Mesendoderm (in vitro differentiated cells): Measurements from ENCODE around the gene OR8I2. TPM values are rescaled to one million over a fixed set of nuclear protein-coding genes. Genes with fewer than 3 reads are reported as not detected.
"Not testable (repeated sequence)": the region's sequence is repeated elsewhere in the genome, so short reads cannot be mapped to it uniquely, and the experiment has no call there.

ENCODE experiments used
- DNase-seq: peaks from one replicate; pipeline ENCODE4 v3.0.0; 2013
- H2AK5ac ChIP-seq: 2 replicates; pipeline ENCODE4 v1.6.1; 2013; ENCODE audit warnings: low read length, inconsistent platforms
- H2BK120ac ChIP-seq: 2 replicates; pipeline ENCODE4 v1.6.1; 2013; ENCODE audit warnings: low read depth, mild to moderate bottlenecking, low read length, moderate library complexity, mixed read lengths
- H2BK15ac ChIP-seq: replicated peaks from 2 replicates; pipeline ENCODE4 v1.6.1; 2013; ENCODE audit warnings: low read depth, mild to moderate bottlenecking, moderate library complexity
- H2BK5ac ChIP-seq: 2 replicates; pipeline ENCODE4 v1.6.1; 2013; ENCODE audit warnings: low read length, inconsistent platforms
- H3K18ac ChIP-seq: 2 replicates; pipeline ENCODE4 v1.6.1; 2013; ENCODE audit warnings: mild to moderate bottlenecking, low read length, mixed read lengths
- H3K23ac ChIP-seq: one replicate; pipeline ENCODE4 v1.6.1; 2013; ENCODE audit warnings: low read length
- H3K27ac ChIP-seq: 2 replicates; pipeline ENCODE4 v1.5.1; 2013; ENCODE audit warnings: low read depth, mild to moderate bottlenecking, inconsistent platforms, low read length, moderate library complexity
- H3K27me3 ChIP-seq: 2 replicates; pipeline ENCODE4 v1.6.1; 2013; ENCODE audit warnings: low read length, control low read depth, mild to moderate bottlenecking, inconsistent platforms; ENCODE audit not compliant: insufficient read depth, poor library complexity
- H3K36me3 ChIP-seq: 2 replicates; pipeline ENCODE4 v1.6.1; 2013; ENCODE audit warnings: low read length, inconsistent platforms; ENCODE audit not compliant: control insufficient read depth, insufficient read depth
- H3K4ac ChIP-seq: one replicate; pipeline ENCODE4 v1.6.1; 2013; ENCODE audit warnings: low read depth, mild to moderate bottlenecking, low read length, moderate library complexity
- H3K4me1 ChIP-seq: 2 replicates; pipeline ENCODE4 v1.6.1; 2013; ENCODE audit warnings: low read depth, low read length, inconsistent platforms; ENCODE audit not compliant: control insufficient read depth
- H3K4me2 ChIP-seq: 2 replicates; pipeline ENCODE4 v1.6.1; 2013; ENCODE audit warnings: low read length
- H3K4me3 ChIP-seq: 2 replicates; pipeline ENCODE4 v1.5.1; 2013; ENCODE audit warnings: mild to moderate bottlenecking, low read length
- H3K56ac ChIP-seq: one replicate; pipeline ENCODE4 v1.6.1; 2013; ENCODE audit warnings: low read length
- H3K79me1 ChIP-seq: 2 replicates; pipeline ENCODE4 v1.6.1; 2013; ENCODE audit warnings: low read length, inconsistent platforms
- H3K79me2 ChIP-seq: 2 replicates; pipeline ENCODE4 v1.6.1; 2013; ENCODE audit warnings: mild to moderate bottlenecking, low read length; ENCODE audit not compliant: control insufficient read depth, insufficient read depth
- H3K9ac ChIP-seq: 2 replicates; pipeline ENCODE4 v1.6.1; 2013; ENCODE audit warnings: low read length, inconsistent platforms
- H4K5ac ChIP-seq: one replicate; pipeline ENCODE4 v1.6.1; 2013; ENCODE audit warnings: low read length
- H4K8ac ChIP-seq: one replicate; pipeline ENCODE4 v1.6.1; 2013; ENCODE audit warnings: low read depth, mild to moderate bottlenecking, control low read depth, low read length, moderate library complexity
- WGBS: extraction: QIAGEN DNeasy Blood & Tissue Kit; methylation state at CpG from one replicate; pipeline ENCODE4 v1.1.7; 2013; ENCODE audit warnings: low lambda C conversion rate, missing lambda C conversion rate; ENCODE audit not compliant: insufficient coverage; ENCODE audit errors: extremely low coverage; 5-methylcytosine and 5-hydroxymethylcytosine counted together
- small RNA-seq: library from polyadenylated mRNA; stranded (forward); fragments of <200 nt; extraction: miRNeasy Mini kit (QIAGEN cat#:217004); gene quantifications from one replicate; pipeline ENCODE3, GENCODE V24; 2013; ENCODE audit not compliant: insufficient read depth

The OR8I2 gene

GRCh38 chr11:56143681-56144080 is 50.6 kb downstream of the OR8I2 start:
- H2BK120ac ChIP-seq, H3K23ac ChIP-seq, DNase-seq, H3K27me3 ChIP-seq, H3K27ac ChIP-seq, H2AK5ac ChIP-seq, H4K8ac ChIP-seq, H3K18ac ChIP-seq, H3K9ac ChIP-seq, H3K4me3 ChIP-seq, H3K4me2 ChIP-seq, H2BK15ac ChIP-seq, H3K79me1 ChIP-seq, H3K56ac ChIP-seq, H3K4me1 ChIP-seq, H4K5ac ChIP-seq, H2BK5ac ChIP-seq, H3K79me2 ChIP-seq, H3K36me3 ChIP-seq, H3K4ac ChIP-seq: not testable (repeated sequence)
- no CpG with 5 or more reads among the region's 30 CpGs for WGBS

Small RNA genes within 50 kb of the gene (small RNA-seq; reads per million reads assigned to genes)
- gene OR8I4P: not detected
